Stimulated activated CD8-positive, alpha-beta memory T cell treated with anti-CD3 and anti-CD28 coated beads, Interleukin-7, amount 100 ng/mL, for 24 hours (primary cell): Measurements from ENCODE around the gene EVX1.

Source experiments
- DNase-seq: peaks from one replicate; pipeline ENCODE4 v3.0.0-alpha.2; 2020; ENCODE audit warnings: low read depth

Gene EVX1

GRCh38 chr7:27249724-27250556, 7.3 kb downstream of the EVX1 start:
- DNase-seq, result no peak

DNA sequence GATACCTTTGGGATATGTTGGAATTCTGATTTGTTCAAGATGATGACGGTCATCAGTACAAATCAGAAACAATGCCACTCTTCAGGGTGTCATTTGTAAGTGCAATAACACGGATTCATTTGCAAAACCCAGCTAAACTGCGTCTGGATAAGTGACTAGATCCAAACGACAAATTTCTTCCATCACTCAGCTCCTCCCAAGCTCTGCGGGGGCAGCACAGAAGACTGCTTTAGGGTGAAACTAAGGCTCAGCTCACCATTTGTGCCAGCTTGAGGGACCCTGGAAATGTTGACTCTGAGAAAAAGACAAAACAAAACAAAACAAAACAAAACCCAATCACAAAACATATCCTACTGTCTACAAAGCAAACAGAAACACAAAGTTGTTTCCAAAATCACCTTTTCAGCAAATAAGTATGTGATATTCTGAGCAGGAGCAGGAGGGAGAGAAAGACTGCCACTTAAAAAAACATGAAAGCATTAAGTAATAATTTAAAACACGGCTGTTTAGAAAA, 8.0 kb downstream of the EVX1 start:
- no peak for DNase-seq

GRCh38 chr7:27251136-27251651, 8.6 kb downstream of the EVX1 start:
- DNase-seq, result no peak

- DNase-seq, result no peak
Measured at GRCh38 chr7:27251652-27252590, 9.3 kb downstream of the EVX1 start.

- no peak for DNase-seq
Measured at GRCh38 chr7:27254625-27255024, 12.0 kb downstream of the EVX1 start.

GRCh38 chr7:27260211-27260610, 17.6 kb downstream of the EVX1 start:
- DNase-seq, result no peak

GRCh38 chr7:27262121-27262520, 19.5 kb downstream of the EVX1 start:
- no peak for DNase-seq

- no peak for DNase-seq
Measured at GRCh38 chr7:27263781-27264180, 21.2 kb downstream of the EVX1 start.

- no peak for DNase-seq
Measured at GRCh38 chr7:27269455-27269854, 26.9 kb downstream of the EVX1 start.

DNA sequence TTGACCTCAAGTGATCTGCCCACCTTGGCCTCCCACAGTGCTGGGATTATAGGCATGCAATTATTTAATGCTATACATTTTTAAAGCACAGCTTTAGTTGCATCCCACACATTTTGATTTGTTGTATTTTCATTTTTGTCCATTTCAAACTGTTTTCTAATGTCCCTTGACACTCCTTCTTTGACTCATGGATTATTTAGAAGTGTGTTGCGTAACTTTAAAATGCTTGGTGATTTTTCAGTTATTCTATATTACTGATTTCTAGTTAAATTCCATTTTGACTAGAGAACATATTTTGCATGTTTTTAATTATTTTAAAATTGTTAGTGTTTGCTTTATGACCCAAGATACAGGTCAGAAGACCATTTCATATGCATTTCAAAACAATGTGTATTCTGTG, 28.8 kb downstream of the EVX1 start:
- DNase-seq, result no peak

- no peak for DNase-seq
Measured at GRCh38 chr7:27277628-27278027, 35.0 kb downstream of the EVX1 start.

DNA sequence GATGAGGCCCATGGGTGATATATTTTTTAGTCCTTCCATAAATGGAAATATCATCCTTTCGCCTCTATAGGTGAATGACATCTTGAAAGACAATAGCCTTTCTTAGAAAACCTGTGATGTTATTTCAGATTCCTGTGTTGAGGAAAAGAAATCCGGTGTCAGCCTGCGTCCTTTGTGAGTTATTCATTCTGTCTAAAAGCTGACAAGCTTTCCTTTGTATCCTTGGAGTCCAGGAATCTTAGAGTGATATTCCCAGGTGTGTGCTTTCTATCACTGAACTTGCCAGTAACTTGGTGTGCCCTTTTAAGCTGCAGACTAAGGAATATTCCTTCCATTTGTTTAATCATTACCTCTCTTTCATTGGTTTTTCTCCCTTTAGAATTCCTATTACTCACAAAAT, 41.0 kb downstream of the EVX1 start:
- DNase-seq, result no peak

GRCh38 chr7:27295236-27295635, 52.6 kb downstream of the EVX1 start:
- no peak for DNase-seq

GRCh38 chr7:27297356-27297755, 54.8 kb downstream of the EVX1 start:
- no peak for DNase-seq
